GM13976 (cell line): Measurements from ENCODE around the gene RACK1.
A peak's percentile ranks its signal among the peaks of the same experiment; 100 is the strongest.

Source experiments
- DNase-seq: peaks from one replicate; pipeline ENCODE4 v3.0.0; 2012; ENCODE audit warnings: low spot score
- in situ Hi-C: fragments of 300-500 bp; cut with MboI; formaldehyde crosslinking; loops from one replicate; pipeline ENCODE4 v1.12.0; 2022; ENCODE audit warnings: low sequenced_read_pairs, mixed read lengths, inconsistent platforms; ENCODE audit not compliant: unreplicated experiment
- TF ChIP-seq, protein P1 (sequence below): IDR thresholded peaks from 2 replicates; pipeline ENCODE4 v1.5.1; 2012; ENCODE audit warnings: borderline replicate concordance, mild to moderate bottlenecking; ENCODE audit not compliant: insufficient read depth; ENCODE audit errors: extremely low read depth, missing control alignments, control extremely low read depth

RACK1 gene

DNA sequence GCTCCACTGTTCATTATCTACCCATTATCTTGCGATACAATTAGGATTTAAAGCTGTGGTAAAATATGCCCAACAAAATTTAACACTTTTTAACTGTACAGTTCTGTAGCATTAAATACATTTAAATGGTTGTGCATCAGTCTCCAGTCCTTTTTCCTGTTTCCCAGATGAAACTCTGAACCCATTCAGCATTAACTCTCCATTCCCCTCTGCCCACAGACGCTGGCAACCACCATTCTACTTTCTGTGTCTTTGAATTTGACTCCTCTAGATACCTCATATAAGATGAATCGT lies 35.8 kb downstream of the RACK1 start:
- DNase-seq = no peak
- in situ Hi-C loops = no loop called here

DNA sequence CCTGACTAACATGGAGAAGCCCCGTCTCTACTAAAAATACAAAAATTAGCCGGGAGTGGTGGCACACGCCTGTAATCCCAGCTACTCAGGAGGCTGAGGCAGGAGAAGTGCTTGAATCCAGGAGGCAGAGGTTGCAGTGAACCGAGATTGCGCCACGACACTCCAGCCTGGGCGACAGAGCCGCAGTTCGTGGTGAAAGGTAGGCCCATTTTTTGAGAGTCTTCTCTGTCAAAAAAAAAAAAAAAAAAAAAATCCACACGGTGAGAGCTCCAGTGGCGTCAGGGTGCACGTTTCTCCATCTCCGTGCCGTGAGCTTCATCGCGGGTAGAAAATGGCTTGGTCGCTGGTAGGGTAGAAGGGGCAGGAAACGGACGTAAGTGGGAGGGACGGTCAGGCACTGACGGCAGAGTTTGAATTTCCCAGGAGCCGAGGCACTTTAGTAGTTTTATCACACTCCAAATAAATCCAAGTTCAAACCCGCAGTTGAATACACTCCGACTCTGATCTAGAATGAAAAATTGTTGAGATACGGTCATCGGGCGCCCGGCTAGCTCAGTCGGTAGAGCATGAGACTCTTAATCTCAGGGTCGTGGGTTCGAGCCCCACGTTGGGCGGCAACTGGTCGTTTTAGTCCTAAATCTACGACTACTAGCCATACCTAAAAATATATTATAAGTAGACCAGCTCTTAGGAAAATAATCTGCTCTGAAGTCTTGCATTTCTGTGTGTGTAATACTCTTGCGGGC lies 36.3 kb downstream of the RACK1 start:
- in situ Hi-C loops = no loop called here

More for the DNA sequence above, 35.8 kb downstream of the RACK1 start:
- TF ChIP-seq, protein P1, sequence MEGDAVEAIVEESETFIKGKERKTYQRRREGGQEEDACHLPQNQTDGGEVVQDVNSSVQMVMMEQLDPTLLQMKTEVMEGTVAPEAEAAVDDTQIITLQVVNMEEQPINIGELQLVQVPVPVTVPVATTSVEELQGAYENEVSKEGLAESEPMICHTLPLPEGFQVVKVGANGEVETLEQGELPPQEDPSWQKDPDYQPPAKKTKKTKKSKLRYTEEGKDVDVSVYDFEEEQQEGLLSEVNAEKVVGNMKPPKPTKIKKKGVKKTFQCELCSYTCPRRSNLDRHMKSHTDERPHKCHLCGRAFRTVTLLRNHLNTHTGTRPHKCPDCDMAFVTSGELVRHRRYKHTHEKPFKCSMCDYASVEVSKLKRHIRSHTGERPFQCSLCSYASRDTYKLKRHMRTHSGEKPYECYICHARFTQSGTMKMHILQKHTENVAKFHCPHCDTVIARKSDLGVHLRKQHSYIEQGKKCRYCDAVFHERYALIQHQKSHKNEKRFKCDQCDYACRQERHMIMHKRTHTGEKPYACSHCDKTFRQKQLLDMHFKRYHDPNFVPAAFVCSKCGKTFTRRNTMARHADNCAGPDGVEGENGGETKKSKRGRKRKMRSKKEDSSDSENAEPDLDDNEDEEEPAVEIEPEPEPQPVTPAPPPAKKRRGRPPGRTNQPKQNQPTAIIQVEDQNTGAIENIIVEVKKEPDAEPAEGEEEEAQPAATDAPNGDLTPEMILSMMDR = no peak

DNA sequence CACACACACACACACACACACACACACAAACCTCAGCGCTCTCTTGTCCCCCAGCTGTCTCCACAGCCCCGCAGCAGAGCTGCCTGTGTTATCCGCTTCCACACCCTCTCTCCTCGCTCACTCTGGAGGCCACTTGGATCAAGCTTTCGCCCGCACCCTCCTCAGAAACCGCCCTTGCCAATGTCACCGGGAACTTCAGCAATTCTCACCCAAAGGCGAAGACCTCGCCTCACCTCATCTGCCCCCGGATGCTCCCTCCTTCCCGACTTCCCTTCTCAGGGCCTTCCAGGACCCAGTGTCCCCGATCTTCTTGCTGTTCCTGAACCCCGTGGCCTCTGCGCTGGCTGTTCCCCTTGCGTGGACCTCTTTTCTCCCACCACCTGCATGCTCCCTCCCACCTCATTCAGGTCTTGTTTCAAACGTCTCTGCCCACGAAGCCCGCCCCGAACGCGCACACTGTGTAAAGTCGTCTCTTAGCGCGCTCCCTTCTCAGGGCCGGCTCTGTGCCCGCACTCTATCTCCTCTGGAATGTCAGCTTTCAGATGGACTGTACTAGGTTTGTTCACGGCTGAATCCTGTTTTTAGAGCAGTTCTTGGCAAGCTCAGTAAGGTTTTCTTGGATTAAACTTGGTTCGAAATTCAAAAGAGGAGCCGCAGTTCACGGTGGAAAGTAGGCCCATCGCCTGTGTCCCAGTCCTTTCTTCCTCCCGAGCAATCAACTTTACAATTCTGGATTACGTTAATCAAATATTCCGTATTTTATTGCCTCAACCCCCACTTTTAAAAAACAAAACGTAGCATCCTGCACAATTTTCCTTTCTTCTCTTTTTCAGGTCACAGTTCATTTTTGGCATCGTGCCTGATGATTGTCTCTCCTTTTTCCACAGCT lies 37.7 kb downstream of the RACK1 start:
- DNase-seq = no peak
- in situ Hi-C loops = no loop called here
- TF ChIP-seq, protein P1 = no peak

More for the DNA sequence above, 36.3 kb downstream of the RACK1 start:
- peak; percentile 61 for DNase-seq
- TF ChIP-seq, protein P1 = no peak

DNA sequence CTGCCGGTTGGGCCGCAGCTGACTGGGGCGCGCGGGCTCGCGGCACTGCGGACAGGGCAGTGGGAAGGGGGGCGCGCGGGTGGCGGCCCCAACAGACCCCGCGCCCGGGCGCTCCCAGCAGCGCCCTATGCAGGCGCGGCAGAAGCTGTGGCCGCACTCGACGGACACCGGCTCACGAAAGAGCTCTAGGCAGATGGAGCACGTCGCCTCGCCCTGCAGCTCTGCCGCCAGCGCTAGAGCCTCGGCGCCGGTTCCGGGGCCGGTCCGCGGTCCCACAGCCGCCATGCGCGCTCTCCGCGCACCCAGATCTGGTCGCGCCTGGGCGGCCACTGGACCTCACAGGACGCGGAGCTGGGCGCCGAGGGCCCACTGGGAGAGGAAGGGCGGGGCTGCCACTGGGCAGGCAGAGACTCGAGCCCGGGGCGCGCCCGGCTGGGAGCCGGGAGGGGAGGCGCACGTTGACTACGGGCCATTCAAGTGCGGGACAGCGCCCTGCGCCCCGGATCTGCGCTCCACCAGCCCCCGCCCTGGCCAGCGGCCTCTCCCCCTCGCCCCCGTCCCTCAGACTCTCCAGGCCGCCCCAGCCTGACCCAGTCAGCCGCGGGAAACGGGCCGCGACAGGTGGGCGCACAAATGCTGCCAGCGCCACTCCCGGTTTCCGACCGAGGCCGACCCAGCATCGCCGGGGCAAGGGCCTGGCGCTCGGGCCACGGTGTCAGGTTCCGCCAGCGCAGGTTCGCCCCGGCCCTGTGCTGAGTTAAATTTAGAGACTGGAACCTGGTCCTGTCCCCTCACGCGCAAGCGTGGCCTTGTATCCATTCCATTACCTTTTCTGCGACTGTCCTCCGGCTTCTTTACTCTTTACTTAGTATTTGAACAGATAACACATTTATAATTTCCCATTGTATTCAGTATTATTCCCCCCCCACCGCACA lies 38.6 kb downstream of the RACK1 start, which contains the start of gene TRIM7:
TRIM7 (minus strand) TSS at position 371 of the 935 bp plus-strand sequence; CDS start at position 285, 86 bp downstream.
- TF ChIP-seq, protein P1 = no peak
- DNase-seq = peak; percentile 65
- in situ Hi-C loops = no loop called here

DNA sequence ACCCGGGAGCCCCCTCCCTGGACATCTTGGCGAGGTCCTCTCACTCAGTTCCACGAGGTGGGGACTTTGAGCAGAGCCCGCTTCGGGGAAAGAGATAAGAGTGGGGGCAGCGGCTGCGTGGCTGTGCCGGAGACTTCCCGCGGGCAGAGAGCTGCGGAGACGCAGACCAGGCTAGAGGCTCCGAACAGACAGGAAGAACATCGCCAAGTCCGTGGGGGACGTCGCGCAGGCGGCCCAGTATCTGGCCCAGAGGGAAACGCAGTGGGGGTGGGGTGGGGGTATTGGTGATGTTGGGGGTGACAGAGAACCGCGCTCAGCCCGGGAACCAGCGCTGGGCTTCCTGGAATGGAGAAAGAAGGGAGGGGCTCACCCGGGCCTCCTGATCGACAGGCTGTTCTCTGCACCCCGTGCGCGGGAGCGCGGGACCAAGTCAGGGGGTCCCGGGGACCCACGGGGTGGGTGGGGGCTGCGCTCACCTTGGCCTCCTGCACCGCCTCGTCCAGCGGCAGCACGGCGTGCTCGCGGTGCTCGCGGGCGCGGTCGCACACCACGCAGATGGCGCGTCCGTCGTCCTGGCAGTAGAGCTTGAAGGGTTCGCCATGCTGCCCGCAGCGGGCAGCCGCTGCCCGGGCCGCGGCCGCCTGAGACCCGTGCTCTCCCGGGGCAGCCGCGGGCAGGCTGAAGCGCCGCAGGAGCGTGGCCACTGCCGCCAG lies 39.4 kb downstream of the RACK1 start:
- in situ Hi-C loops = no loop called here
- TF ChIP-seq, protein P1 = no peak
- no peak for DNase-seq
